NB4 (cell line): ENCODE data around the gene LZIC.

Experiments used
- TF ChIP-seq, protein P1 (sequence below): IDR thresholded peaks from 2 replicates; pipeline ENCODE4 v1.6.1; 2011; ENCODE audit warnings: low read depth, low read length
- TF ChIP-seq, protein P2 (sequence below): IDR thresholded peaks from one replicate; pipeline ENCODE4 v1.5.1; 2012; ENCODE audit warnings: low read depth, low read length

DNA sequence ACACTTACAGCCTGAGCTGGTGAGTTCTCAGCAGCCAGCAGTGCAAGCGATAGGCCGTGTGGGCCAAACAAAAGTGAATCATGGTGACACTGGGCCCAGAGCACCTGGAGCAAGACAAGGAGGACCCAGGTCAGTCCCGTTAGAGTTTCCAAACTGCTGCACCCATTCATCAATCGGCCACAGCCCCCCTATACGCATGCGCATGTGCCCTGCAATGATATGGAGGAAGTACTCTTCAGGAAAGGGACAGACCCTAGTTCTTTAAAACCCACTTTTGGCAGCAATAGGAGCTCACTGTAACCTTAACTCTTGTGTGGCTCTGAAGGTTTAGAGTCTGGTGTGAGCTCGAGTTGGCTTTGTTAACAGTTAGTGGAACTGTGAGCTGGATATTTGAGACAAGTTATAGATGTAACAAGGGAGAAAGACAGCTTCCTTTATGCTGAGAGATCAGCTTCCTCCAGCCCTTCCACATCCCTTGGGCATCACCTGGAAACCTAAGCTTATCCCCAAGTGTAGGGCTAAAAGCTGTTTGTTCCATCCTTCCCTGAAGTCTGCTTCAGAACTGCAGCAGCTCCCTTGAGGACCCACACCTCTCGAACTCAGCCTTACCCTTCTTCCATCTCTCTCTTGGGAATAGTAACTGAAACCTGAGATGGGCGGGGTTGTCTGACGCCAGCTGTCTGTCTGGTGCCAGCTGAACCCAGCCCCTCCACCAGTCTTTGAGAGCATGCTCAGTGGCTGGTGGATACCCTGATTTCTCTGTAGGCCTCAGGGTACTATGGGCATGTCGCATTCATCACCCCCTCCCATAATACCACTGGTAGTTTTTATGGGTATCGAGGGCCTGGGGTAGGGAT is 17.7 kb upstream of the LZIC start:
- TF ChIP-seq, protein P1, sequence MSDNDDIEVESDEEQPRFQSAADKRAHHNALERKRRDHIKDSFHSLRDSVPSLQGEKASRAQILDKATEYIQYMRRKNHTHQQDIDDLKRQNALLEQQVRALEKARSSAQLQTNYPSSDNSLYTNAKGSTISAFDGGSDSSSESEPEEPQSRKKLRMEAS, result no peak
- TF ChIP-seq, protein P2, sequence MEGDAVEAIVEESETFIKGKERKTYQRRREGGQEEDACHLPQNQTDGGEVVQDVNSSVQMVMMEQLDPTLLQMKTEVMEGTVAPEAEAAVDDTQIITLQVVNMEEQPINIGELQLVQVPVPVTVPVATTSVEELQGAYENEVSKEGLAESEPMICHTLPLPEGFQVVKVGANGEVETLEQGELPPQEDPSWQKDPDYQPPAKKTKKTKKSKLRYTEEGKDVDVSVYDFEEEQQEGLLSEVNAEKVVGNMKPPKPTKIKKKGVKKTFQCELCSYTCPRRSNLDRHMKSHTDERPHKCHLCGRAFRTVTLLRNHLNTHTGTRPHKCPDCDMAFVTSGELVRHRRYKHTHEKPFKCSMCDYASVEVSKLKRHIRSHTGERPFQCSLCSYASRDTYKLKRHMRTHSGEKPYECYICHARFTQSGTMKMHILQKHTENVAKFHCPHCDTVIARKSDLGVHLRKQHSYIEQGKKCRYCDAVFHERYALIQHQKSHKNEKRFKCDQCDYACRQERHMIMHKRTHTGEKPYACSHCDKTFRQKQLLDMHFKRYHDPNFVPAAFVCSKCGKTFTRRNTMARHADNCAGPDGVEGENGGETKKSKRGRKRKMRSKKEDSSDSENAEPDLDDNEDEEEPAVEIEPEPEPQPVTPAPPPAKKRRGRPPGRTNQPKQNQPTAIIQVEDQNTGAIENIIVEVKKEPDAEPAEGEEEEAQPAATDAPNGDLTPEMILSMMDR, result no peak
